GM19023 (cell line): Measurements from ENCODE around the gene FRMD1.

Experiments
- ATAC-seq: cut with Tn5 transposase; IDR thresholded peaks from one replicate; pipeline ENCODE4 v1.9.1; 2021; ENCODE audit warnings: mild to moderate bottlenecking, moderate library complexity; ENCODE audit not compliant: unreplicated experiment

Gene FRMD1

DNA sequence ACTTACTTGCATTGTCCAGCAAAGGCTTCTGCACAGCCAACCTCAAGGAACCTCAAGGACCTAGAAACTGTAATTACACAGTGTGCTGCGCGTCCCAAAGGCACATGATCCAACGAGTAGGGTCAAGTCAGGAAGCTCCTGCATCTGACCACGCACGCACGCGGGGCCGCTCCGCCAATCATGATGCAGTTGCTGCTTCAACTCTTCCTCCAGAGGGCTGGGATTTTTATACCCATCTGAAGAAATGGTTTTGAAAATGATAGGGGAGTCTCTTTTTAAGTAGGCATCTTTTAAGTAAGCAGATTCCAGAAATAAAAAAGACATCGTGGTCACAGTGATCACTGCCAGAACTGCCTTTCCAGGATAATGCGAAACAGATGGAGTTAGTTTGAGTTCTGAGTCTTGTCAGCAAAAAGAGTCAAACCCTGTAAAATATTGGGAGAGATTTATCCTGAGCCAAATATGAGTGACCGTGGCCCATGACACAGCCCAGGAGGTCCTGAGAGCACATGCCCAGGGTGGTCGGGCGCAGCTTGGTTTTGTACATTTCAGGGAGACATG, 47.5 kb downstream of the FRMD1 start:
- no peak for ATAC-seq

DNA sequence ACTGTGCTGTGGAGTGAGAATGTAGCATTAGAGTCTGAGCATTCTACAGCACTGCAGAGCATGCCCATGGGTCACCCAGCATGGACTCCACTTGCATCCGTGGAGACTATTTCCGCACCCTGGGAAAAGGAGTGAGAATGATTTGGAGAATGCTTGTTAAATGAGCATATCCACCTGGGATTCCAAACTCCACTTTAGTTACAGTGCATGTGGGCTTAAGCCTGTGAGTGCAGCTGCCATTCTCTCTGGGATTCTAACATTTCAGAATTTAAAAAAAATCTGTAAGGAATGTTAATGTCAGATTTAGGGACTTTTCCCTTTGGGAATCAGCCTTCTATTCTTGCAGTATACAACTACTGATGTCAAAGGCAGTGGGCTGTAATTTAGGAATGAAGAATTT, 48.1 kb downstream of the FRMD1 start:
- ATAC-seq = no peak

DNA sequence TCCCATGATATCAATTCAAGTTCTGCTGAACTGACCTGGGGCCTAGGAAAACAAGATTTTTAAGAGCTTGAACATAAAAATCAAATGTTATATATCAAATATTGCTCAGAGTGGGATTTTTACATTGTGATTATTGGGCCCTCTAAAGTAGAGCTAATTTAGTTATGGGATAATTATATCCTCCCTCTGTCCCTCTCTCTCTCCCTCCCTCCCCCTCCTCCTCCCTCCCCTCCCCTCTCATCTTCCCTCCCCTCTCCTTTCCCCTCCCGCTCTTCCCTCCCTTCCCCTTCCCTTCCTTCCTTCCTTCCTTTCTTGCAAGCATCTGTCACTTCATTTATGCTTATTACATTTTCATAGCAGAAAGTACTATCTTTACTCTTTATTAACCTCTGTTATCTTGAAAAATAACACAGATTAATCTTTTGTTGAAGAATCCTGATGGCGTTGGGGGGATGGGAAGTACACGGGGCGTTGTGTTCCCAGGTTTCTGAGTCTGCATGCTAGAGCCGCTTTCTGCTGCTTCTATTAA, 48.7 kb downstream of the FRMD1 start:
- no peak for ATAC-seq

DNA sequence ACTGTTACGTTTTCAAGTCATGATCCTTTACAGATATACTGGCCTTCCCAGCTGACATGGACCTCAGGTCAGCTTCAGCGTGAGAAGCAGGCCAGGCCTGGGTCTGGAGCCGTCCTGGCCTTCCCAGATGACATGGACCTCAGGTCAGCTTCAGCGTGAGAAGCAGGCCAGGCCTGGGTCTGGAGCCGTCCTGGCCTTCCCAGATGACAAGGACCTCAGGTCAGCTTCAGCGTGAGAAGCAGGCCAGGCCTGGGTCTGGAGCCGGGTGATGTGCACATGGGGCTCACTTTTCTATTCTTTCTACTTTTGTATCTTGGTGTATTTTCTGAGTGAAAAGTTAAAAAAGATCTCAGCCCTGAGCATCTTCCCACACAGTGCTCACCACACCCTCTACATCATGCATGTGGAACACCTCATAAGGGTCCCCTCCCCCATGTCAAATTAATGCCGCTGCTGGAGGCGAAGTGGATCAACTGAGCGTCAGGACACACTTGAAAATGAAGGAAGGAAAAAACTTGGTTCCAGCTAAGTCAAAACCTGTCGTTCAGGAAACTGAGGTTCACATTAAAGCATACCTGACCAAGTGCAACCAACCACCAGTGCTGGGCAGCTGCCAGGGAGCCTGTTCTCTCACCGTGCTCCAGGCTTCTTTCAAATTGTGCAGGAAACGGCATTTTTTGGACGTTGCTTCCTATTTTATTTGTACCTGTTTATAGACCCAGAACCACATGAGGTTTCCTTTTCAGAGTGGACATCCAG, 49.4 kb downstream of the FRMD1 start:
- ATAC-seq = no peak

DNA sequence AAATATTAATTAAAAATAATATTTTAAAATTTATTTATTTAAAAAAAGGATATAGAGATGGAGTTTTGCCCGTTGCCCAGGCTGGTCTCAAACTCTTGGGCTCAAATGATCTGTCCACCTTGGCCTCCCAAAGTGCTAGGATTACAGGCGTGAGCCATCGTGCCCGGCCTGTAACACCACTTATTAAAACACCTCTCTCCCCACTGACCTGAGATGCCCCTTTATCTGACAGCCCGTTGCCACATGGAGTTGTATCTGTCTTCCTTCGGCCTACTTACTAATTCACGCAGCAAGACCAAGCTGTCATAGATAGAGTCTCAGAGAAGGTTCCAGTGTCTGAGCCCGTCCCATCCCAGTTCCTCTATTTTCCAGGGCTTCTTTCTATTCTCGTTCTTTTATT, 50.8 kb downstream of the FRMD1 start:
- no peak for ATAC-seq

DNA sequence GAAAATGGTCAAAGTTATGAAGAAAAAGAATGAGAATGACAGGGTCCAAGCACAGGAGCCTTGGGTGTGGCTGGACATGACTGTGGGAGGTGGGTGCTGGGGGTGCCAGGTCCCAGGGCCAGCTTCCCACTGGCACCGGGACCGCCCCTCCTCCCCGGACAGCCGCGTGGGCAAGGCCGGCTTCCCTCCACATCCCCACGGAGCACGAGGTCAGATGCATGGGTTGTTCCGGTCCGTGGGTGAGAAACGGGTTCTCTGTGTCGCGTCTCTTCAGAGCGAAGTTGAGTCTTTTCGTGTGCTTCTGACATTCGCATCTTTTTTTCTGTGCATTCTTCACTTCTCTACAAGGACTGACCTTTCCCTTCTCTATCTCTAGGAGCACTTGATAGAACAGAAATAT, 51.5 kb downstream of the FRMD1 start:
- no peak for ATAC-seq

DNA sequence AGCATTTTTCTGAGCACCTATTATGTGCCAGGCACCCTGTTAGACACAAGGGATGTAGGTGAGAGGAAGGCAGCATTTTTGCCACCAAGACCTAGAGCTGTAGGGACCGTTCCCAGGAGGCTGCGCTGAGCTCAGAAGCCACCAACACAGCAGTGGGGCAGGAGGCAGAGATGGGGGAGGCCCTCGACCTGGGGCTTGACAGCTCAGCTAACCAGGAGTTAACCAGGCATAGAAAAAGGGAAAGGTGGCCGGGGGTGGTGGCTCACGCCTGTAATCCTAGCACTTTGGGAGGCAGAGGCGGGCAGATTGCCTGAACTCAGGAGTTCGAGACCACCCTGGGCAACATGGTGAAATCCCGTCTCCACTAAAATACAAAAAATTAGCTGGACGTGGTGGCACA, 52.1 kb downstream of the FRMD1 start:
- no peak for ATAC-seq

DNA sequence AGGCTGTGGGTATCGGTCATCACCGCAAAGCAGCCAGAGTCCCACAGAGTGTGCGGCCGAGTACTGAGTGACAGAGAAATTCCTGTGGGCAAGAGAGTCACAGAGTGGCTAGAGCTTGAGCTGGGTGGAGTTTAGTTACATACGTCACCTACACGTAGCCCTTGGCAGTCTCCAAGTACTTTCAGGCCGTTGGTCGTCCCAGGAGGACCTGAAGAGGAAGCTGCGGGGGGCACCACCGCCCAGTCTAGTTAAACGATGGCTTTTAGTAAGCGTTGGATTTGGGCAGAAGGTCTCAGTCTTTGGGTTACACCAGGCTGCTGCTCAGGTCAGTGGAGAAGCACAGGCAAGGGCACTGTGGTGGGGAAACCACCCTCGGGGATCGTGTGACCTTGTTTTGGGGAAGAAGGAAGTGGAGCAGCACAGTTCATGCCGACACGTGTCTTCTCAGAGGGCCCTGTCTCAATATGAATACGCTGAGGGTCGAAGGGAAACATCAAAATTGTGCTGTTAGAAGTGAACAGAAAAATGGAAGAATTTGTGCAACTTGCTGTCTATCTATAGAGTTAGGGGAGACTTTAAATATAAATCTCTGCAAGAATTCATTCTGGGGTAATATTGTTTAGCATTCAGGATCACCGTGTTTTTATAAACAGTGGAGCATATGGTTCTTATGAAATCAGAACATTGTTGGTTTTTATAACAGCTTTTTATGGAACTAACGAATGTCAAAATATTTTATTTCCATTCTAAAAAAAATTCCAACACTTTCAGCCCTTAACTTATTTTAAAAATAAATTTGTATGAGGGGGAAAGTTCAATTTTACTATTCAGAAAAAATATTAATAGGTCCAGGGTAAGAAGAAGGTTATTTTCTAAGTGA, 52.9 kb downstream of the FRMD1 start:
- ATAC-seq = no peak

DNA sequence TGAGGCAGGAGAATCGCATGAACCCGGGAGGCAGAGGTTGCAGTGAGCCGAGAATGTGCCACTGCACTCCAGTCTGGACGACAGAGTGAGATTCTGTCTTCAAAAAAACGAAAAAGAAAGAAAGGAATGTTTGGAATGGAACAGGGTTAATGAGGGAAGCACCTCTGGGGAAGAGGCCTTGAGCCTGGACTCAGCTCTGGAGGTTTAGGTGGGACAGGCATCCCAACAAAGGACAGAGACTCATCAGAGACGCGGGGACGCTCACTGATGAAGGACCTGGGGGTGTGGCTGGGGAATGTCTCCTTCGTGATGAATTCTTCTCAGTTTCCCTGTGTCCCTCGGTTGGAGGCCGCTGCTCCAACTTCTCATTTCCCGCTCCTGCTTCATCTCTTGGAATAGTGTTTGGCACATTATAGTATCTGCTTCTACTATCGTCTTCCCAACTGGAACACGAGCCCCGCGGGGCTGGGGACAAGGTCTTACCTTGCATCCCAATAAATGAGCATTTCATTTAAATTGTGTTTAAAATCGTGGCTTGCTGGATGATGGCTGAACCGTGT, 54.0 kb downstream of the FRMD1 start:
- no peak for ATAC-seq

DNA sequence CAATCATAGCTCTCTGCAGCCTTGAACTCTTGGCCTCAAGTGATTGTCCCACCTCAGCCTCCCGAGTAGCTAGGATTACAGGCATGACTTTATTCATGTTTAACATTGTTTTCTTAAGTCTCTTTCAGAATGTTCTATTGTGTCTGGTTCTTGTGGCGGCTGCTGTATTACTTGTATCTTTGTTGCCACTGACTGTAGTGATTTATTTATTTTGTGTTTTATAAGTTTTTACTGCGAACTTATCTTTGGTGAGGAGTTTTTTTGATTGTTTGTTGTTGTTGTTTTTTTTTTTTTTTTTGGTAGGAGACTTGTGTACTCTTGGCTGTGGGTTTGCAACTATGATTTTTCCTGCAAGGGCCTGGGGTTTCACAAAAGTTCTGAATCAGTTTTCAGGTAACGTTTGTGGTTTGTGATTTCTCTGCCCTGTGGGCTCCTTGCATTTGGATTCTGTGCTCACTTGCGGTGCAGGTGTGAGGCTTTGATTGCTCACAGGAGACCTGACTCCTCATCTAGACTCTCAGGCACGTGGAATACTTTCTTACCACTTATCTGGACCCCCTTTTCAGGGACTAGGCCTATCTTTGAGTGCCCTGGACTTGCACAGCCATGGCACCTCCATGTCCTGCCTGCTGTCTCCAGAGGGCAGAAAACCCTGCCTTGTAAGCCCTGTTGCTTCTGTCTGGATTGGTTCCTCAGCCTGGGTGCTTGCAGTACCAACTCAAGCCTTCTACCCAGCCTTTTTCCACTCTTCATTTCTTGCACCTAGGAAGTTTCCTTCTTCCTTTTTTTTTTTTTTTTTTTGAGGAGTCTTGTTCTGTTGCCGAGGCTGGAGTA, 56.3 kb downstream of the FRMD1 start:
- ATAC-seq = no peak

DNA sequence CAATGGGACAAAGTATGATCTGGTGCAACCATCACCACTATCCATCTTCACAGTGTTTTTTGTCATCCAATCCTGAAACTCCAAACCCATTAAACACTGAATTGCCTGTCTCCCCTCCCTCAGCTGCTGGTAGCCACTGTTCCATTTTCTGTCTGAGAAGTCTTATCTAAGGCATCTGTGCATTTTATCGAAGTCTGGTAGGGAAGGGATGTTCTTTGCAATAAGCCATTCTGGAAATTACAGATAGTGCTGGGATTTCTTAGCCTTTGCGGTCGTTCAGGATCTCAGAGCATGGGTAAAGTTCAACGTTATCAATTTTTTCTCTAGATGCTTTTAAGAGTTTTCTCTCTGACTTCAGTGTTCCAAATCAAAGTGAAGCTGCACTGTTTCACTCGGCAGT, 57.4 kb downstream of the FRMD1 start:
- ATAC-seq = no peak

DNA sequence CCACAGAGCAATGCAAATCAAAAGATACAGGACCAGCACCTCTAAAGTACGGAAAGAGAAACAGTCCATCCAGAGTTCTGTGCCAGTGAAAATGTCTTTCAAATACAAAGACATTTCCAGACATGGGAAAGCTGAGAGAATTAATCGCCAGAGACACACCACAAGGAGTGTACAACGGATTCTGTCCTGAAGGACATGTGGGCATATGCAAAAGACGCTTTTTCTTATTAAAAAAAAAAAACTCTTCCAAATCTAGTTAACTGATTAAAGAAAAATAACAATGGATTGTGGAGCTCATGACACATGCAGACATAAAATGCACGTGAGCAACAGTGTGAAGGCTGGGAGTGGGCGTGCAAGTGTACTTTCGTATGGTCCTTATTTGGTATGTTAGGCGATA, 58.8 kb downstream of the FRMD1 start:
- no peak for ATAC-seq

DNA sequence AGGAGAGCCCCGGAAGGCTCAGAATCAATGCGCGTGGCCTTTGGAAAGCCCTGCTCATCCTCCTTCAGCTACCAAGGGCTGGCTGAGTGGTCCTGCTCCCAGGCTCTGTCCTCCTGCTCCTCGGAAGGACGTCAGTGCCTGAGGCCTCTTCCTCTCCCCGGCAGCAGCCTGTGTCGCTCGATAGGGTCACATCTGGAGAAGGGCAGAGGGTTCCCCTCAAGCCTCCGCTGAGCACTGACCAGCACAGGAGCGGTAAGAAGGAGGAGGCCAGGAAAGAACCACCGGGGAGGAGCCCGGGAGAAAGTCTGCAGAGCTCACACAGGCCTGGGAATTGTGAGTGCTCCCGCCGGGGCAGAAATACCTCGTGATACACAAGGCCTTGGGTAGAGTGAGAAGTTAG, 60.3 kb downstream of the FRMD1 start:
- ATAC-seq = no peak

DNA sequence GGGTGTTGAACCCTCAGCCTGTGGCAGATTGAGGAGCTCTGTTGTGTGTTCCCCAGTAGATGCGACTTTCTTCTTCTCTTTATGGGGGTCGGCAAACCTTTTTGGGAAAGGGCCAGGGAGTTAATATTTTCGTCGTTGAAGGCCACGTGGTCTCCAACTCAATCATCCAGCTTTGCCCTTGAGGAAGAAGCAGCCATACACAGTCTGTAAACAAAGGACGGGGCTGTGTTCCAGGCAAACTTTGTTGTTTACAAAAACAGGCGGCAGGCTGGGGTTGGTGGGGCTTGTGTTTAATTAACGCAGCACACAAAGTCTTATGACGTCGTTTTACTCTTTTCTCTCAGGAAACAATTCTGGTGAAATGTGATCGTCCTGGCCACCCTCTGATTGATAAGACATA, 61.4 kb downstream of the FRMD1 start:
- no peak for ATAC-seq

DNA sequence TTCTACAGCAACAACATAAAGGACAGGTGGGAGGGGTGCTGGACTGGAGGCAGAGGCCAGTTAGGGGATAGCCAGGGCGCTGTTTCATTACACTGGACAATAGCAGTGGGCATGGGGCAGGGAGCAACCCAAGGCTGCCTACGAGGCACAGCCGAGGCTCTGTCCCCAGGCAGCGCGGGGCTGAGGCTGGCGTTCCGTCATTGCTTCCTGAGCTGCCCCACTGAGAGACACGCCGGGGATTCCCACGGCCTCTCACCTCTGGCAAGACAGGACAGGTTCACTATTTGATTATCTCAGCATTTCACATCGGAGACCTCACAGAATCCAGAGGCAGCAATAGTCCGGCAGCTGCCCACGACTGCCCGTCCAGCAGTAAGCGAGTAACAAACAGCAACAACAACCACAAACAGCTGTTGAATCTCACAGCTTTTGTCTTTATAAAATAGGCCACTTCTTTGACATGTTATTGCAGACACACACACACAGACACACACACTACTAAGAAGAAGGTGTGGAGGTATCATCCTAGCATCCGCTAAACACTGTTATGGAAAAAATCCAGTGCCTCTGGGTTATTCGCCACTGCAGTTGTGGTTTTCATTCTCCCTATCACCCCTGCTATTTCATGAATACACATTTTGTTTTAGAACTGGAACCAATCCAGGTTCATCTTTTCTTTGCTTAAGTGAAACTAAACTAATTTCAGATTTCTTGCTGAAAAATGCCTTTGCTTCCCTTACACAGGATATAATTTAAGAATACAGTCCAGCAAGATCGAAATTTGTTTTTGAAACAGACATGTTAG, 62.1 kb downstream of the FRMD1 start:
- no peak for ATAC-seq

DNA sequence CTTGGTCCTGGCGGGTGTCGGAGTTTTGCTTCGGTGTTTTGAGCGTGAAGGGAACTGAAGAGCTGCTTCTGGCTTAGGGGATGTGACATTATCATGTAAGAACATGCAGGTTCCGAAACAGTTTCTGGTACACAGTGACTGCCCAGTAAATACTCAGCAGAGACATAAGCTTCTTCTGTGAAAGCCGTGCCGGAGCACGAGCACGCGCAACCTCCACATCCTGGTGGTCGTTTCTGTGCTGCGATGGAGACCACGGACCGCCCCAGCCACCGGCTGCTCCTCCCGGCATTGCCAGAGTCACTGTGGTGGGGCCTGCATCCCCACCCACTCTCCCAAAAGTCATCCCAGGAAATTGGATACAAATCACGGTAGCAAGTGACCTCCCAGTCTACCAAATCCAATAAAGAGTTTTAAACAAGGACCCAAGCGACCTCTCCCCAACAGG, 62.8 kb downstream of the FRMD1 start:
- ATAC-seq = no peak

DNA sequence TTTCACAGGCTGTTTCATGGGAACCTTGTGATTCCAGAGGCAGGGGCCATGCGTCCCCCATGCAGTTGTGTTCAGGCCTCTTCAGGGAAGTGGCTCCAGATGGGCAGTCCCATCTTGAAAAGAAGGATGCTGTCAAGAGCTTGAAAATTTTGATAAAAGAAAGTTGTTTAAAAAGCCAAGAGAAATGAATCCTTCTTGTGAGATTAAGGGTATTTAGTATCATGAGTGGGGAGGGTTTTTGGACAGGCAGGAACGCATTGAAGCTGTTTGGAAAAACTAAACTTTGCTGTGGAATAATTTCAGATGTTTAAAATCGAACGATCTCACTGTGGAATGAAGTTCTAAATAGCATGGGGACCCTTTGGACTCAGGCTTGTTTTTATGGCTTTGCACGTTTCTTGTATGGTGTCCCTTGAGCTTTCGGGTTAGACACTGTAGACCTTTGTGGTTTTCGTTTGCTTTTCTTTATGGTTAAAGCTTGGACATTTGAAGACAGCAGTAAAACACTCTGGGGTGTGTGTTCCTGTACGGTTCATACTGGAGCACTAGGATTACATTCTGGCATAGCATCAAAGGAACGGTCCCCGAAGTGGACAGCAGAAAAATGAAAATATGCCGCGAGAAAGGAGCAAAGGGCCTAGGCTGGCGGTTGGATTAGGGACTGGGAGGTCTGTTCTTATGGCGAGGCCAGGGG, 63.4 kb downstream of the FRMD1 start:
- no peak for ATAC-seq

DNA sequence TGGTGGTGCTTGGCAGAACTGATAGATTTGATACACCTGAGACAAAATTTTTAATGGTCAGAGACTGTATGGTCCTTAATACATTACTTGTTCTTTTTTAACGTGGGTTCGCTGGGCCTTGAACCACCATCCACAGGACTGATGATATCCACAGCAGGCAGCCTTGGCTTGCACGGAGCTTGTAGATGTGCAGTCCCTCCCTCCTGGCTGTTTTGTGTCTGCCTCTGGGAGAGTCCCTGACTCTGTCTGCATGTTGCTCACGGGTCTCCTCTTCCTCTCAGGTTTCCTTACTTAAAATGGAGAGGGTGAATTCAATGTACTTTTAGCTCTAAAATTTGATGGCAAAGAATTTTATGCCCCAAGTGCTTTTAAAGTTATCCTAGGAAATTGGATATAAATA, 64.0 kb downstream of the FRMD1 start:
- no peak for ATAC-seq

DNA sequence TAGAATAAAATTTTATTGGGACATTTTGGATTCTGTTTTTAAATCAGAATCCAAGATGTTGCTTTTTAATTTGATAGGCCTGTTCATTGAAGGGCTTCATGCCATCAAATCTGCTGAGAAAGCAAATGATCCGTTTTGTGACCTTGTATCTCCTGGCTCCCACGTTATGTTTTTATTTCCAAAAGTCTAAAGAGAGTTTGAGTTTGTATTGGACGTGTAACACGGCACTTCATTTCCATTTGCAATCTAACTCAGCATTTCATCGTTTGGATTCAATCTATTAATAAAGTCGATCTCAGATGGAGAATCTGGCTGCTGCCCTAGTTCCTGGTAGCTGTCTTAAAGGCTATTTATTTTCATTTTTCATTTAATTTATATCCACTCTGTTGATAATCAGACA, 64.6 kb downstream of the FRMD1 start:
- no peak for ATAC-seq
